ENCODE measurements around the gene TMPRSS7.

DNA sequence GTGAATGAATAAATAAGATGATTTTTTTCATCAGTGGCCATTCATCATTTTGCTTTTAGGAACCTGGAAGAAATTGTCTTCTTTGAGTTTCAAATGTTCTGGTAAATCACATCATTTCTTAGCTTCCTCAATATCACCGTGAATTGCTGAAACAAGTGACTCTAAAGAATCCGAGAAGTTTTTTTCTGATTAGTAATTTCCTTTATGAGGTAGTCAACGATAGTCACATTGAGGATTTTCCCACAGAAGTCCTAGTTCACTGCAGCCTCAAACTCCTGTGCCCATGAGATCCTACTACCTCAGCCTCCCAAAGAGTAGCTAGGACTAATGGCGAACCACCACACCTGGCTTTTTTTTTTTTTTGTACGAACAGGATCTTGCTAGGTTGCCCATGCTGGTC lies 3.6 kb upstream of the TMPRSS7 start:
- TF ChIP-seq, protein P1, sequence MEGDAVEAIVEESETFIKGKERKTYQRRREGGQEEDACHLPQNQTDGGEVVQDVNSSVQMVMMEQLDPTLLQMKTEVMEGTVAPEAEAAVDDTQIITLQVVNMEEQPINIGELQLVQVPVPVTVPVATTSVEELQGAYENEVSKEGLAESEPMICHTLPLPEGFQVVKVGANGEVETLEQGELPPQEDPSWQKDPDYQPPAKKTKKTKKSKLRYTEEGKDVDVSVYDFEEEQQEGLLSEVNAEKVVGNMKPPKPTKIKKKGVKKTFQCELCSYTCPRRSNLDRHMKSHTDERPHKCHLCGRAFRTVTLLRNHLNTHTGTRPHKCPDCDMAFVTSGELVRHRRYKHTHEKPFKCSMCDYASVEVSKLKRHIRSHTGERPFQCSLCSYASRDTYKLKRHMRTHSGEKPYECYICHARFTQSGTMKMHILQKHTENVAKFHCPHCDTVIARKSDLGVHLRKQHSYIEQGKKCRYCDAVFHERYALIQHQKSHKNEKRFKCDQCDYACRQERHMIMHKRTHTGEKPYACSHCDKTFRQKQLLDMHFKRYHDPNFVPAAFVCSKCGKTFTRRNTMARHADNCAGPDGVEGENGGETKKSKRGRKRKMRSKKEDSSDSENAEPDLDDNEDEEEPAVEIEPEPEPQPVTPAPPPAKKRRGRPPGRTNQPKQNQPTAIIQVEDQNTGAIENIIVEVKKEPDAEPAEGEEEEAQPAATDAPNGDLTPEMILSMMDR (conservative IDR thresholded peaks at IDR 0.05; ENCODE audit: low read depth in 2 of 2): no peak
- TF ChIP-seq EZH2 (IDR thresholded peaks at IDR 0.05; ENCODE audit: low read depth, unreplicated experiment) (no peak), JUNB (IDR thresholded peaks at IDR 0.05; ENCODE audit: unreplicated experiment) (no peak)

Measured in GM23338 (cell line).